ENCODE data around the gene RELN. TPM values are rescaled to one million over a fixed set of nuclear protein-coding genes. Genes with fewer than 3 reads are reported as not detected.
A peak's percentile ranks its signal among the peaks of the same experiment; 100 is the strongest.

The RELN gene
- total RNA-seq, 1 experiment from 2014 or later, result 0.02 TPM

DNA sequence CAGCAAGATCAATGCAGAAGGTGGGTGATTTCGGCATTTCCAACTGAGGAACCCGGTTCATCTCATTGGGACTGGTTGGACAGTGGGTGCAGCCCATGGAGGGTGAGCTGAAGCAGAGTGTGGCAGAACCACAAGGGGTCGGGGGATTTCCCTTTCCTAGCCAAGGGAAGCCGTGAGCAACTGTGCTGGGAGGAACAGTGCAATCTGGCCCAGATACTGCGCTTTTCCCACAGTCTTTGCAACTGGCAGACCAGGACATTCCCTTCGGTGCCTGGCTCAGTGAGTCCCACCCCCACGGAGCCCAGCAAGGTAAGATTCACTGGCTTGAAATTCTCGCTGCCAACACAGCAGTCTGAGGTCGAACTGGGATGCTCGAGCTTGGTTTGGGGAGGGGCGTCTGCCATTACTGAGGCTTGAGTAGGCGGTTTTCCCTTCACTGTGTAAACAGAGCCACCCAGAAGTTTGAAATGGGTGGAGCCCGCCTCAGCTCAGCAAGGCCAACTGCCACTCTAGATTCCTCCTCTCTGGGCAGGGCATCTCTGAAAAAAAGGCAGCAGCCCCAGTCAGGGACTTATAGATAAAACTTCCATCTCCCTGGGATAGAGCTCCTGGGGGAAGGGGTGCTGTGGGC is 484.8 kb downstream of the RELN start:
- H3K4me3 Mint-ChIP-seq, result no peak overlapping the region
- DNase-seq, result peak; percentile 31
- no peaks in the 10 kb centered on the region for H3K79me2 ChIP-seq (ENCODE audit: insufficient read depth, low read length)
- no peak overlapping the region for H3K23ac ChIP-seq (ENCODE audit: insufficient read length, low read depth, low read length)
- H4K5ac ChIP-seq (ENCODE audit: insufficient read length, low read depth, low read length), result no peak overlapping the region
- no peak overlapping the region for H2BK15ac ChIP-seq (ENCODE audit: low read depth, low read length)
- no peak overlapping the region for H3K27ac ChIP-seq (ENCODE audit: insufficient read length, low read depth, low read length)
- no peak overlapping the region for H2BK120ac ChIP-seq (ENCODE audit: low read depth, low read length, poor library complexity, severe bottlenecking)
- no peak overlapping the region for H3K9ac ChIP-seq (ENCODE audit: extremely low read depth, insufficient read length, low read length)
- no peak overlapping the region for H3K56ac ChIP-seq (ENCODE audit: insufficient read length, low read depth, low read length)
- no peaks in the 10 kb centered on the region for H3K4me1 ChIP-seq (ENCODE audit: insufficient read depth, low read length)
- peaks cover 22% of the 10 kb centered on the region for H3K27me3 Mint-ChIP-seq (ENCODE audit: low read depth)
- no peak overlapping the region for H2BK5ac ChIP-seq (ENCODE audit: insufficient read length, low read length)
- no peak overlapping the region for H4K8ac ChIP-seq (replicated peaks; ENCODE audit: insufficient read length, low read depth, low read length)
- no peak overlapping the region for H3K14ac ChIP-seq (ENCODE audit: insufficient read depth, low read length)
- no peak overlapping the region for H3K4ac ChIP-seq (ENCODE audit: low read depth, low read length)
- H3K27me3 ChIP-seq (ENCODE audit: insufficient read depth, low read length), result no peaks in the 10 kb centered on the region
- H3K18ac ChIP-seq (ENCODE audit: insufficient read length, low read depth, low read length), result no peak overlapping the region
- H3K23me2 ChIP-seq (ENCODE audit: insufficient read length, low read depth, low read length, poor library complexity, severe bottlenecking), result no peaks in the 10 kb centered on the region
- H3T11ph ChIP-seq (ENCODE audit: low read length), result no peak overlapping the region
- WGBS (ENCODE audit: extremely low coverage, insufficient read length, low lambda C conversion rate), result no CpG with 5 or more reads among the region's 13 CpGs
- H3K79me1 ChIP-seq (ENCODE audit: insufficient read depth, low read depth, low read length, poor library complexity, severe bottlenecking), result no peaks in the 10 kb centered on the region
- no peak overlapping the region for H2BK12ac ChIP-seq (ENCODE audit: insufficient read length, low read depth, low read length)
- no peak overlapping the region for H2AK5ac ChIP-seq (ENCODE audit: insufficient read length, low read length)
- TF ChIP-seq, protein P1, sequence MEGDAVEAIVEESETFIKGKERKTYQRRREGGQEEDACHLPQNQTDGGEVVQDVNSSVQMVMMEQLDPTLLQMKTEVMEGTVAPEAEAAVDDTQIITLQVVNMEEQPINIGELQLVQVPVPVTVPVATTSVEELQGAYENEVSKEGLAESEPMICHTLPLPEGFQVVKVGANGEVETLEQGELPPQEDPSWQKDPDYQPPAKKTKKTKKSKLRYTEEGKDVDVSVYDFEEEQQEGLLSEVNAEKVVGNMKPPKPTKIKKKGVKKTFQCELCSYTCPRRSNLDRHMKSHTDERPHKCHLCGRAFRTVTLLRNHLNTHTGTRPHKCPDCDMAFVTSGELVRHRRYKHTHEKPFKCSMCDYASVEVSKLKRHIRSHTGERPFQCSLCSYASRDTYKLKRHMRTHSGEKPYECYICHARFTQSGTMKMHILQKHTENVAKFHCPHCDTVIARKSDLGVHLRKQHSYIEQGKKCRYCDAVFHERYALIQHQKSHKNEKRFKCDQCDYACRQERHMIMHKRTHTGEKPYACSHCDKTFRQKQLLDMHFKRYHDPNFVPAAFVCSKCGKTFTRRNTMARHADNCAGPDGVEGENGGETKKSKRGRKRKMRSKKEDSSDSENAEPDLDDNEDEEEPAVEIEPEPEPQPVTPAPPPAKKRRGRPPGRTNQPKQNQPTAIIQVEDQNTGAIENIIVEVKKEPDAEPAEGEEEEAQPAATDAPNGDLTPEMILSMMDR (conservative IDR thresholded peaks at IDR 0.05), result no peak
- H2AFZ ChIP-seq (ENCODE audit: low read length), result no peak overlapping the region
- H3K27ac Mint-ChIP-seq, result peak overlapping the region in 1 of 3 experiments; percentile 40; a peak in 2 of 7 replicates
- H4K20me1 ChIP-seq (ENCODE audit: control insufficient read depth, insufficient read depth, insufficient read length), result no peaks in the 10 kb centered on the region
- no peak overlapping the region for H2BK20ac ChIP-seq (ENCODE audit: low read depth, low read length, poor library complexity, severe bottlenecking)
- H4K91ac ChIP-seq (ENCODE audit: insufficient read length, low read depth, low read length), result no peak overlapping the region
- H3K36me3 Mint-ChIP-seq (ENCODE audit: insufficient read depth in 1 of 3, low read depth in 3 of 3), result peaks cover 0 to 2% (median 0%) of the 10 kb centered on the region in 3 experiments; a peak in 2 of 7 replicates
- H3K9me3 Mint-ChIP-seq, result peaks cover 2 to 3% of the 10 kb centered on the region in 2 experiments; a peak in 3 of 5 replicates
- H3K9me3 ChIP-seq (ENCODE audit: control insufficient read depth, low read depth, low read length), result no peaks in the 10 kb centered on the region
- 0 out of 4 replicates have a peak, but pooled peaks cover 0 to 5% of the 10 kb centered on the region in 2 experiments for H3K4me1 Mint-ChIP-seq
- H3K4me2 ChIP-seq (ENCODE audit: insufficient read depth, insufficient read length, low read length), result no peak overlapping the region

Data from H9 (cell line).